Osteocyte (in vitro differentiated cells): ENCODE measurements around the gene ZDHHC3. TPM values are rescaled to one million over a fixed set of nuclear protein-coding genes. Genes with fewer than 3 reads are reported as not detected.

ENCODE experiments used
- DNase-seq: peaks from one replicate; pipeline ENCODE4 v3.0.0; 2021; ENCODE audit warnings: mixed read lengths; ENCODE audit not compliant: unreplicated experiment; ENCODE audit errors: extremely low spot score
- H3K27ac Mint-ChIP-seq: one replicate; pipeline ENCODE4 v1.8.0; 2021; ENCODE audit warnings: mild to moderate bottlenecking, mixed read lengths; ENCODE audit not compliant: unreplicated experiment
- H3K27me3 Mint-ChIP-seq: one replicate; pipeline ENCODE4 v1.8.0; 2021; ENCODE audit warnings: mixed read lengths; ENCODE audit not compliant: unreplicated experiment
- H3K36me3 Mint-ChIP-seq: one replicate; pipeline ENCODE4 v1.8.0; 2021; ENCODE audit warnings: mixed read lengths; ENCODE audit not compliant: unreplicated experiment
- H3K4me1 Mint-ChIP-seq: one replicate; pipeline ENCODE4 v1.8.0; 2021; ENCODE audit warnings: mixed read lengths; ENCODE audit not compliant: unreplicated experiment
- H3K4me3 Mint-ChIP-seq: one replicate; pipeline ENCODE4 v1.8.0; 2021; ENCODE audit warnings: mild to moderate bottlenecking, moderate library complexity, mixed read lengths; ENCODE audit not compliant: unreplicated experiment
- H3K9me3 Mint-ChIP-seq: one replicate; pipeline ENCODE4 v1.8.0; 2021; ENCODE audit warnings: mixed read lengths; ENCODE audit not compliant: unreplicated experiment
- total RNA-seq: library from RNA; stranded (reverse); gene quantifications from 2 replicates; pipeline ENCODE4 v1.2.1, GENCODE V29; 2021
- TF ChIP-seq, protein P1 (sequence below): fragments of 200-600 bp; sonication (generic); IDR thresholded peaks from 2 replicates; pipeline ENCODE4 v1.5.0; 2021; ENCODE audit warnings: antibody characterized with exemption, mild to moderate bottlenecking, moderate library complexity

Gene ZDHHC3
- total RNA-seq, 1 donor from 2014 or later: 96.6 TPM

DNA sequence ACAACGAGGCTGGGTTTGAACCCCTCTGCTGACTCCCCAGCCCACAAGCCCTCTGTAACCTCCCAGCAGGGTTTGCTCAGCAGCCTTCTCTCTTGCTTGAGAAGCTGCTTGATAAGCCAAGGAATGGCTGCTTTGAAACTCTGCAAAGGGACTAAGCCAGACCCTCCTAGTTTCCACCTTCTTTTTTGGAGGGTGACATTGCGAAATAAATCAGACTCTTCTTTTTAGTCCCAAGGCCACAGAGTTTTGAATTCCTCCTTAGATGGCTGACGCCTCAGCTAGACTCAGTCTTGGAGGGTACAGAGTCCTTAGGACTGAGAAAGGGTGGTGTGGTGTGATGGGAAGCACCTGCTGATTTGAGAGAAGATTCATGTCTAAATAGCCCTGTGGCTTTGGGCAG lies 100.4 kb downstream of the ZDHHC3 start:
- Mint-ChIP-seq H3K4me3 (no peak overlapping the region), H3K4me1 (peaks cover 7% of the 10 kb centered on the region), H3K9me3 (no peaks in the 10 kb centered on the region), H3K27me3 (no peaks in the 10 kb centered on the region), H3K36me3 (no peaks in the 10 kb centered on the region), H3K27ac (no peak overlapping the region)
- no peak for DNase-seq
- TF ChIP-seq, protein P1, sequence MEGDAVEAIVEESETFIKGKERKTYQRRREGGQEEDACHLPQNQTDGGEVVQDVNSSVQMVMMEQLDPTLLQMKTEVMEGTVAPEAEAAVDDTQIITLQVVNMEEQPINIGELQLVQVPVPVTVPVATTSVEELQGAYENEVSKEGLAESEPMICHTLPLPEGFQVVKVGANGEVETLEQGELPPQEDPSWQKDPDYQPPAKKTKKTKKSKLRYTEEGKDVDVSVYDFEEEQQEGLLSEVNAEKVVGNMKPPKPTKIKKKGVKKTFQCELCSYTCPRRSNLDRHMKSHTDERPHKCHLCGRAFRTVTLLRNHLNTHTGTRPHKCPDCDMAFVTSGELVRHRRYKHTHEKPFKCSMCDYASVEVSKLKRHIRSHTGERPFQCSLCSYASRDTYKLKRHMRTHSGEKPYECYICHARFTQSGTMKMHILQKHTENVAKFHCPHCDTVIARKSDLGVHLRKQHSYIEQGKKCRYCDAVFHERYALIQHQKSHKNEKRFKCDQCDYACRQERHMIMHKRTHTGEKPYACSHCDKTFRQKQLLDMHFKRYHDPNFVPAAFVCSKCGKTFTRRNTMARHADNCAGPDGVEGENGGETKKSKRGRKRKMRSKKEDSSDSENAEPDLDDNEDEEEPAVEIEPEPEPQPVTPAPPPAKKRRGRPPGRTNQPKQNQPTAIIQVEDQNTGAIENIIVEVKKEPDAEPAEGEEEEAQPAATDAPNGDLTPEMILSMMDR: no peak

Other genes with a start within 250 kb of the ZDHHC3 start
- gene ZNF501, start 246.5 kb downstream of the ZDHHC3 start, total RNA-seq: 4.0 and 4.9 TPM in 2 replicates
- gene KIAA1143, start 214.6 kb downstream of the ZDHHC3 start, total RNA-seq: 32.5 and 35.1 TPM in 2 replicates
- 2.7 and 3.1 TPM in 2 replicates for gene KIF15, start 214.4 kb downstream of the ZDHHC3 start, total RNA-seq
- gene TMEM42, start 114.3 kb downstream of the ZDHHC3 start, total RNA-seq: 18.9 and 19.4 TPM in 2 replicates
- 0.26 TPM in 1 of 2 replicates, not detected in the other for gene TGM4, start 101.6 kb downstream of the ZDHHC3 start, total RNA-seq
- gene EXOSC7, start 70 bp upstream of the ZDHHC3 start, total RNA-seq: 36.7 and 39.8 TPM in 2 replicates
- gene CLEC3B, start 50.1 kb upstream of the ZDHHC3 start, total RNA-seq: 166 and 181 TPM in 2 replicates
- 2.3 and 2.7 TPM in 2 replicates for gene CDCP1, start 170.2 kb upstream of the ZDHHC3 start, total RNA-seq